ENCODE measurements around the gene ARHGAP22. TPM values are rescaled to one million over a fixed set of nuclear protein-coding genes. Genes with fewer than 3 reads are reported as not detected.

Gene ARHGAP22
- total RNA-seq, 1 donor from 2014 or later, result 1.9 TPM

- TF ChIP-seq CTCF (IDR thresholded peaks at IDR 0.05; ENCODE audit: unreplicated experiment), result no peak
- no peak overlapping the region for H3K4me3 Mint-ChIP-seq (ENCODE audit: unreplicated experiment)
- peaks cover 19% of the 10 kb centered on the region for H3K36me3 Mint-ChIP-seq (ENCODE audit: low read depth, unreplicated experiment)
- no peak for DNase-seq (ENCODE audit: low spot score)
- no peak overlapping the region for H3K27ac Mint-ChIP-seq (ENCODE audit: unreplicated experiment)
- H3K27me3 Mint-ChIP-seq (ENCODE audit: unreplicated experiment), result peaks cover 10% of the 10 kb centered on the region
- H3K9me3 Mint-ChIP-seq (ENCODE audit: unreplicated experiment), result peaks cover 11% of the 10 kb centered on the region
- peaks cover 6% of the 10 kb centered on the region for H3K4me1 Mint-ChIP-seq (ENCODE audit: unreplicated experiment)
Observed at GRCh38 chr10:48587101-48587500, 17.8 kb downstream of the ARHGAP22 start.

- no peak for DNase-seq (ENCODE audit: low spot score)
- Mint-ChIP-seq H3K27ac (ENCODE audit: unreplicated experiment) (no peak overlapping the region), H3K9me3 (ENCODE audit: unreplicated experiment) (peaks cover 11% of the 10 kb centered on the region), H3K27me3 (ENCODE audit: unreplicated experiment) (peaks cover 9% of the 10 kb centered on the region), H3K4me1 (ENCODE audit: unreplicated experiment) (no peaks in the 10 kb centered on the region), H3K4me3 (ENCODE audit: unreplicated experiment) (no peak overlapping the region), H3K36me3 (ENCODE audit: low read depth, unreplicated experiment) (peaks cover 21% of the 10 kb centered on the region)
- TF ChIP-seq CTCF (IDR thresholded peaks at IDR 0.05; ENCODE audit: unreplicated experiment), result no peak
Observed at GRCh38 chr10:48582970-48583369, 21.9 kb downstream of the ARHGAP22 start.

GRCh38 chr10:48580236-48580635 lies 24.6 kb downstream of the ARHGAP22 start:
- peaks cover 3% of the 10 kb centered on the region for H3K27me3 Mint-ChIP-seq (ENCODE audit: unreplicated experiment)
- no peak for TF ChIP-seq CTCF (IDR thresholded peaks at IDR 0.05; ENCODE audit: unreplicated experiment)
- DNase-seq (ENCODE audit: low spot score), result no peak
- H3K4me1 Mint-ChIP-seq (ENCODE audit: unreplicated experiment), result peaks cover 6% of the 10 kb centered on the region
- H3K9me3 Mint-ChIP-seq (ENCODE audit: unreplicated experiment), result peaks cover 3% of the 10 kb centered on the region
- H3K36me3 Mint-ChIP-seq (ENCODE audit: low read depth, unreplicated experiment), result peaks cover 12% of the 10 kb centered on the region
- no peak overlapping the region for H3K4me3 Mint-ChIP-seq (ENCODE audit: unreplicated experiment)
- no peak overlapping the region for H3K27ac Mint-ChIP-seq (ENCODE audit: unreplicated experiment)

GRCh38 chr10:48579251-48579960 lies 25.5 kb downstream of the ARHGAP22 start:
- Mint-ChIP-seq H3K27me3 (ENCODE audit: unreplicated experiment) (peaks cover under 1% of the 10 kb centered on the region), H3K36me3 (ENCODE audit: low read depth, unreplicated experiment) (peaks cover 8% of the 10 kb centered on the region), H3K4me3 (ENCODE audit: unreplicated experiment) (no peak overlapping the region), H3K27ac (ENCODE audit: unreplicated experiment) (no peak overlapping the region), H3K4me1 (ENCODE audit: unreplicated experiment) (peaks cover 6% of the 10 kb centered on the region), H3K9me3 (ENCODE audit: unreplicated experiment) (no peaks in the 10 kb centered on the region)
- DNase-seq (ENCODE audit: low spot score), result no peak
- no peak for TF ChIP-seq CTCF (IDR thresholded peaks at IDR 0.05; ENCODE audit: unreplicated experiment)

- Mint-ChIP-seq H3K27me3 (ENCODE audit: unreplicated experiment) (no peaks in the 10 kb centered on the region), H3K36me3 (ENCODE audit: low read depth, unreplicated experiment) (peaks cover 2% of the 10 kb centered on the region), H3K27ac (ENCODE audit: unreplicated experiment) (no peak overlapping the region), H3K4me1 (ENCODE audit: unreplicated experiment) (peaks cover 6% of the 10 kb centered on the region), H3K4me3 (ENCODE audit: unreplicated experiment) (no peak overlapping the region), H3K9me3 (ENCODE audit: unreplicated experiment) (no peaks in the 10 kb centered on the region)
- DNase-seq (ENCODE audit: low spot score), result no peak
- no peak for TF ChIP-seq CTCF (IDR thresholded peaks at IDR 0.05; ENCODE audit: unreplicated experiment)
Observed at GRCh38 chr10:48577158-48577557, 27.7 kb downstream of the ARHGAP22 start.
